ENCODE data around the gene NIF3L1. TPM values are rescaled to one million over a fixed set of nuclear protein-coding genes. Genes with fewer than 3 reads are reported as not detected.

NIF3L1 gene
- total RNA-seq, 1 donor from 2014 or later = 19.7 TPM

GRCh38 chr2:200864176-200865034 lies 24.8 kb upstream of the NIF3L1 start, which contains the start of gene CLK1:
CLK1 (minus strand) TSS chr2:200864658; CDS start chr2:200861862, 2,796 bp downstream.
- peak; percentile 78 for DNase-seq (ENCODE audit: low read depth)
- Histone ChIP-seq H3K27me3 (ENCODE audit: control insufficient read depth, insufficient read depth, low read length) (no peaks in the 10 kb centered on the region), H3K4me3 (ENCODE audit: low read depth, low read length) (peak within 1 kb of the TSS; percentile 99), H3K36me3 (ENCODE audit: control insufficient read depth, insufficient read depth, low read length) (no peaks in the 10 kb centered on the region)
- no peak for TF ChIP-seq CTCF (IDR thresholded peaks at IDR 0.05; ENCODE audit: insufficient read depth, low read length, poor library complexity, severe bottlenecking)

GRCh38 chr2:200869014-200869413 lies 20.2 kb upstream of the NIF3L1 start:
- Histone ChIP-seq H3K4me3 (ENCODE audit: low read depth, low read length) (no peak overlapping the region), H3K27me3 (ENCODE audit: control insufficient read depth, insufficient read depth, low read length) (no peaks in the 10 kb centered on the region), H3K36me3 (ENCODE audit: control insufficient read depth, insufficient read depth, low read length) (no peaks in the 10 kb centered on the region)
- TF ChIP-seq CTCF (IDR thresholded peaks at IDR 0.05; ENCODE audit: insufficient read depth, low read length, poor library complexity, severe bottlenecking) = no peak
- no peak for DNase-seq (ENCODE audit: low read depth)

GRCh38 chr2:200871151-200871550 lies 18.0 kb upstream of the NIF3L1 start:
- no peak for DNase-seq (ENCODE audit: low read depth)
- Histone ChIP-seq H3K4me3 (ENCODE audit: low read depth, low read length) (no peak overlapping the region), H3K27me3 (ENCODE audit: control insufficient read depth, insufficient read depth, low read length) (no peaks in the 10 kb centered on the region), H3K36me3 (ENCODE audit: control insufficient read depth, insufficient read depth, low read length) (no peaks in the 10 kb centered on the region)
- TF ChIP-seq CTCF (IDR thresholded peaks at IDR 0.05; ENCODE audit: insufficient read depth, low read length, poor library complexity, severe bottlenecking) = no peak

GRCh38 chr2:200873560-200873959 lies 15.6 kb upstream of the NIF3L1 start:
- TF ChIP-seq CTCF (IDR thresholded peaks at IDR 0.05; ENCODE audit: insufficient read depth, low read length, poor library complexity, severe bottlenecking) = no peak
- no peaks in the 10 kb centered on the region for H3K36me3 ChIP-seq (ENCODE audit: control insufficient read depth, insufficient read depth, low read length)
- DNase-seq (ENCODE audit: low read depth) = no peak
- H3K4me3 ChIP-seq (ENCODE audit: low read depth, low read length) = no peak overlapping the region
- H3K27me3 ChIP-seq (ENCODE audit: control insufficient read depth, insufficient read depth, low read length) = no peaks in the 10 kb centered on the region

GRCh38 chr2:200877443-200877842 lies 11.7 kb upstream of the NIF3L1 start:
- no peak for TF ChIP-seq CTCF (IDR thresholded peaks at IDR 0.05; ENCODE audit: insufficient read depth, low read length, poor library complexity, severe bottlenecking)
- no peak for DNase-seq (ENCODE audit: low read depth)
- Histone ChIP-seq H3K27me3 (ENCODE audit: control insufficient read depth, insufficient read depth, low read length) (no peaks in the 10 kb centered on the region), H3K36me3 (ENCODE audit: control insufficient read depth, insufficient read depth, low read length) (no peaks in the 10 kb centered on the region), H3K4me3 (ENCODE audit: low read depth, low read length) (no peak overlapping the region)

All from kidney epithelial cell (primary cell).